ENCODE results near the gene SPATA46. TPM values are rescaled to one million over a fixed set of nuclear protein-coding genes. Genes with fewer than 3 reads are reported as not detected.

The SPATA46 gene
- total and polyA plus RNA-seq, 9 of the 15 experiments (the other 6 are each of a cell fraction or from before 2014, with no cell fraction given): 0.04 to 0.11 TPM; not detected in 7

- TF ChIP-seq ZBTB2 (IDR thresholded peaks at IDR 0.05) (no peak; the same call in 1 of the 2 replicates), ATF3 (IDR thresholded peaks at IDR 0.05) (no peak; the same call in 1 of the 2 replicates), ATF3 (CRISPR knock-in tag; conservative IDR thresholded peaks at IDR 0.05) (peak; percentile 59; the same call in 1 of the 2 replicates), CXXC5 (CRISPR knock-in tag; IDR thresholded peaks at IDR 0.05) (peak; percentile 52), ZNF140 (CRISPR knock-in tag; IDR thresholded peaks at IDR 0.05) (no peak), TEAD2 (tag; IDR thresholded peaks at IDR 0.05) (no peak), NBN (IDR thresholded peaks at IDR 0.05; ENCODE audit: low read depth) (peak; percentile 89), TARDBP (IDR thresholded peaks at IDR 0.05) (peak; percentile 78), POLR2A (conservative IDR thresholded peaks at IDR 0.05) (no peak), ATF6 (CRISPR knock-in tag; IDR thresholded peaks at IDR 0.05) (no peak), TBL1XR1 (IDR thresholded peaks at IDR 0.05; ENCODE audit: low read length in 2 of 2) (peak; percentile 84 to 95), PYGO2 (tag; IDR thresholded peaks at IDR 0.05) (no peak), MITF (IDR thresholded peaks at IDR 0.05) (peak; percentile 66; the same call in 1 of the 2 replicates), BCOR (IDR thresholded peaks at IDR 0.05) (peak; percentile 83; the same call in 1 of the 2 replicates), ZNF830 (CRISPR knock-in tag; IDR thresholded peaks at IDR 0.05) (no peak), ETV5 (CRISPR knock-in tag; IDR thresholded peaks at IDR 0.05; ENCODE audit: low read depth) (peak; percentile 99), ZNF134 (CRISPR knock-in tag; conservative IDR thresholded peaks at IDR 0.05) (0 out of 2 replicates have a peak, but pooled peaks have one; percentile 41), SREBF1 (IDR thresholded peaks at IDR 0.05; ENCODE audit: borderline replicate concordance, low read depth, low read length) (no peak), PATZ1 (CRISPR knock-in tag; IDR thresholded peaks at IDR 0.05; ENCODE audit: borderline replicate concordance) (no peak), POU5F1 (IDR thresholded peaks at IDR 0.05; ENCODE audit: borderline replicate concordance, low read depth, low read length, partially characterized antibody) (no peak), FOS (IDR thresholded peaks at IDR 0.05; ENCODE audit: extremely low read depth, insufficient read length) (no peak)
These were observed 9.9 kb upstream of the SPATA46 start (continued) for GRCh38 chr1:162386292-162387225.
